GM19193 (cell line): Measurements from ENCODE around the gene NELFCD.

Experiments used
- POLR2A ChIP-seq: IDR thresholded peaks from 4 replicates; pipeline ENCODE4 v1.6.1; 2011; ENCODE audit not compliant: insufficient read depth, insufficient read length; ENCODE audit errors: extremely low read depth

Gene NELFCD

DNA sequence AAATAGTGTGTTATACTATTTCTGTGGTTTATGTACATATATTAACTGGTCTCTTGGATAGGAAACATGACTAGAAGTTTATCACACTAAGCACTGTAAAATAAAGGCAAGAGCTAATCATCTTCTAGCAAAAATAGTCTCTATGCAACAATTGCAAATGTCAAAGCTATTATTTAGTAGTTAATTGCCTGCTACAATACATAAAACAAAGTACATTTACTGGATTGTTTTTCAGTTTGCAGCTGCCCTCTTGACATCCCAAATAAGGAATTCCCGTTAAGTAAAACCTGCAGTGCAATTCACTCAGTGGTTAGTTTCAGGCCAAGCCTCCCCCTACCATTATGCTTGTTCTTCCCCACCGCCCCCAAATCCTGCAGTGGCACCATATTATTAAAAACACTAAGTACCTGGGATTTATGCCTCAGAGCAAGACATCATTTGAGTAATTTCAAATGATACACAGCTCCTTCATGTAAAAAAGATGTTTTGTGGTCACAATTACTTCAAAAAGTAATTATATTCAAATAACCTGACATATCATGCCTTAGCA lies 52.6 kb downstream of the NELFCD start:
- no peak for TF ChIP-seq POLR2A

GRCh38 chr20:59035381-59035780 lies 54.3 kb downstream of the NELFCD start:
- TF ChIP-seq POLR2A: no peak

- no peak for TF ChIP-seq POLR2A
Measured at GRCh38 chr20:59037386-59037785, 56.3 kb downstream of the NELFCD start.

GRCh38 chr20:59039233-59039632 lies 58.2 kb downstream of the NELFCD start:
- TF ChIP-seq POLR2A: no peak

- TF ChIP-seq POLR2A: no peak
Measured at GRCh38 chr20:59040667-59041066, 59.6 kb downstream of the NELFCD start.

- peak; percentile 57 for TF ChIP-seq POLR2A
Measured at GRCh38 chr20:59042151-59042795, 61.2 kb downstream of the NELFCD start, which contains the start of gene PRELID3B. TSS of gene PRELID3B (minus strand) at chr20:59042786. CDS start at chr20:59042730, 56 bp downstream.

DNA sequence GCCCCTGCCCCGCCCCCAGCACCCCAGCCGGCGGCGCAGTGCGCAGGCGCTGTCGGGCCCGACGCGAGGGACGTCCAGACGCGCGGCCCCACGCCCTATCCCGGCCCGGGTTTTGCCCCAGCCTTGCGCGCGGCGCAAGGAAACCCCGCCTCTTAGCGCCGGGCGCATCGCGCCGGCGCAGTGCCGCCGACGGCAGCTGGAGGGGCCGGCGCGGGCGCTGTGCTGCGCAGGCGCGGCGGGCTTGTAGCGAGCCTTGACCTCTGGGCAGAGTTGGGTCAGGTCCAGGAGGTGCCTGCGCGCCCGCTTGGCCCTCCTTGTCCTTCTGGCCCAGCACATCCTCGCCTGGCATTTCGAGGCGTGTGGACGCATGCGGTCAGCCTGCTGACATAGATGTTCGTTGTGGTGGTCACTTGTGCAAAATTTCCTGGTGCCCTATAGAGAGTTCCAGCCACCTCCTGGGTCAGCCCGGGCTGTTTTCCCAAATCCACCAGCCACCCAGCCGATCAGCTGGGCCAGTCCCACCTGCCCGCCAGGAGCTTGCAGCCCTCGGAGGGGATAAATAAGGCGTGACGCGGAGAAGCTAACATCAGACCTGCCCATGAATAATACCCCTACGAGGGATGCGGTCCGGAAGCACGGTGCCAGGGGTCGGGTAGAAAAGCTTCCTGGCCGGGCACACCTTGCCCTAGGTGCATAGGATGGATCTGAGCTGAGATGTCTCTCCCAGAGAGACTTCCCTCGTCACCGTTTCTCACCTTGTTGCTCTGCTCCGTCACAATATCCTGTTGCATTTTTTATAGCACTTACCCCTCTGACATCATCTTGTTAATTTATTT lies 62.0 kb downstream of the NELFCD start:
- peak; percentile 90 for TF ChIP-seq POLR2A

DNA sequence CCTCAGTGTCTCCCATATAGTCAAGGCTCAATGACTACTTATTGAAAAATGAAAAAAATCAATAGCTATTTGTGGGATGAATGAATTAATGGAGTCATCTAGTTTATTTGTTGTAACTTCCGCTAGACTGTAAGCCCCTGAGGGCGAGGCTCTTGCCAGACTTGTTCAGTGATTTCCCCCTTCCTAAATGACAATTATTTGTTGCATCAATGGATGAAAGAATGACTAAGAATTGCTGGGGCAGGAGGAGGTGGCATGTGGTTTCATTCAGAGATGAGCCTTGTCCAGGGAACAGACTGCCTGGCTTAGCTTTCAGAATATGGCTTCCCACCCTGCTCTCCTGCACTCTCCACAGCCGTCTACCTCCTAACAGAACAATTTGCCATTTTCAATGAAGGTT lies 62.6 kb downstream of the NELFCD start:
- no peak for TF ChIP-seq POLR2A

DNA sequence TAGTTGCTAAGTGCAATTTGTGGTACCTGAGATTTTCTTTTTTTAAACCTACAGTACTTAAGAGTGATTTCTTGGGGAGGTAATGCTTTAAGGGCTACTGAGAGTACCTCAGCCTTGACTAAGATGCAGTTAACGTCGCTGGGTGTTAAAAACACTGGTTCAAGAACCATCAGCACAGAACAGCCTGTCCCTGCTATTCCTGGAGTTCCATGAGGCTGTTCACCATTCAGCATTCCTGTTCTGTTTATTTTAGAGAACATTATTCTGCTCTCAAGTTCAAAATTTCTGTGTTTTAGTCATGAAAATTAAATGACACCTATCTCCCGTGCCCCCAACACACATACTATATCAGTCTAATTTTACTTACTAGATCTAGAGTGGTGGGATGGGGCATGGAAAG lies 63.2 kb downstream of the NELFCD start:
- TF ChIP-seq POLR2A: no peak
